ENCODE results near the gene FANCB.

The FANCB gene

GRCh38 chrX:14832151-14832550 is 40.7 kb downstream of the FANCB start:
- DNase-seq: no peak

DNA sequence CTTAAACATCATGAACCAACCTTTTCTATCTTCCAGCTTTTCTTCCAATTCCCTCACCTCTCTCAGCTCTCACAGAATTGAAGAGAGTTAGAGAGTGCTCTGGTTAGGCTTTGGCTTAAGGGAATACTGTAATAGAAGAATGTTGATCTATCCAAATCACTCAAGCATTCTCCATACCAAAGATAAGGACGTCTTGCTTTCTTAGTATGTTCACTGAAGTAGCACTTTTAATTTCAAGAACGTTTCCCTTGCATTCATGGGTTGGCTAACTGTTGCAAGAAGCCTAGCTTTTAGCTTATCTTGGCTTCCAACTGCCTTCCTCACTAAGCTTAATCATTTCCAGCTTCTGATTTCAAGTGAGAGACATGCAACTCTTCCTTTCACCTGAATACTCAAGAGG is 43.2 kb downstream of the FANCB start:
- no peak for DNase-seq

DNA sequence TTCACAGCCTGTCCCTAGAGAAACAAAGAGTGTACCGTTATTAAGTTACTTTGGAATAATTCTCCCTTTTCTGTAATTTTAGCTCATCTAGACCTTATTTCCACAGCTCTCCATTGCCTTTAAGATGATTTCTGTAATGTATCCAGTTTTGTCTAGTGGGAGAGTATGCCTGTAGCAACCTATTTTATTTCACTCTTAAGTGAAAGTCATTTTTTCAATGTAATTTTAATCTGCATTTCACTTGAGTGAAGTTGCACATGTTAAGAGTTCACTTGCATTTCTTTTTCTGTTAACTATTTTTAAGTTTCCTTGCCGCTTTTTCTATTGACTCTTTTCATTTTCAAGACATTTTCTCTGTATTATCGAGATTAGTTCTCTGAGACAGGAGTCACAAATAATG is 46.5 kb downstream of the FANCB start:
- no peak for DNase-seq

GRCh38 chrX:14825851-14826250 is 47.0 kb downstream of the FANCB start:
- no peak for DNase-seq

DNA sequence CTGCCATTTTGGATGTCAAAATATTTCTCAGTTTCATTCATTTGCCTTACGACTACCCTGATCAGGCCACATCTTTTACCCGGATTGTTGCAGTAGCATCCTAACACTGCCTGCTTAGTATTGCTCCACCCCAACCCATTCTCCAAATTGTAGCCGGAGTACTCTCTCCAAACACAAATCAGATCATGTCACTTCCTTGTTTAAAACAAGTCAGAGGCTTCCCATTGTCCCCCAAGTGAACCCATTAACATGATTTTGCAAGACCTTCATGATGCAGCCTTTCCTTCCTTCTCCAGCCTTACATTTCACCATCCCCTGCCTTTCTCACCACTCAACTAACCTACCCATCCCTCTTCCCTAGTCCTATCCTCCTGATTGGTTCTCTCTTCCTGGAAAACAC is 53.1 kb downstream of the FANCB start:
- no peak for DNase-seq

DNA sequence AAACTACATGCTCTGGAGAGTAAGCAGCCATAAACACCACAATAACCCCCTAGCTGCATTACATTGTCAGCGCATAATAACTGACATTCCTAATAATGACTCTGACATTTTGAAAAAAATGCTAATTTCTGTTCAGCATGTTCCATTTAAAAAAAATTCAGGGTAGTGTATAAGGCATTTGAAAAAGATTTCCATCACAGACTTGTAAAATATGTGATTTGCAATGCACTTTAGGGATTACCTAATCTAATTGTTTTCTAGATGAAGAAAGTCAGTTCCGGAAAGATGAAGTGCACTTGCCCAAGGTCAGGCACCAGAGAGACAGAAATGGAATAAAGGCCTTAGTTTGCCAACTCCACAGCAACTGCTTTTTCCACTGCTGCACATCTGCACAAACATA is 55.3 kb downstream of the FANCB start:
- no peak for DNase-seq

- DNase-seq: no peak
Measured at GRCh38 chrX:14802943-14803710, 69.7 kb downstream of the FANCB start.

GRCh38 chrX:14801136-14801535 is 71.7 kb downstream of the FANCB start:
- no peak for DNase-seq

DNA sequence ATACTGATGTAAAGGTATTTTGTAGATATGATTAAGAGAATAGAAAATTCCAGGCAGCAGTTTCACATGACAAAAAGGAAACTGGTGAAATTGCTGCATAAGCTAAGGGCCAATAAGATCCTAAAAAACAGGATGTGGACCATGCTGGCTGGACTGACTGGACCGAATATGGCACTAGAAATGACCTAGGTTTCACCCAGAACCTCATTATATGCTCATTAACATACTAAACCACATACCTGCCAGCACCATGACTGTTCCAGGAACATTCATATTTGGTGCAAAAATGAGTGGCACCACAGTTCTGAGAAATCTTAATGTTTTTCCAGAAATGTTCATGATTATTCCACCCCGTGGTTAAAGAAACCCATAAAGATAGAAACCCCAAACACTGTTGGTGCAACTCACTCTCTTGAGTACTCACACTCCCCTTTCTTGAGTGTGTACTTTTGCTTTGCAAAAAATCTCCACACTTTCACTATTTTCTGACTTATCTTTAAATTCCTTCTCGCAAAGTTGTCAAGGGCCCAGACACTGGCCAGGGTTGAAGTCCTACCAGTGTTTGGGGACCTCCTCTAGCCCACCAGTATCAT is 74.0 kb downstream of the FANCB start:
- DNase-seq: no peak

Measured in NK-92 treated with Interleukin-12 subunit alpha and Interleukin-12 subunit beta, amount 100 ng/mL, for 24 hours (cell line).